ENCODE data around the gene HPCAL1.
A peak's percentile ranks its signal among the peaks of the same experiment; 100 is the strongest.
"Not testable (repeated sequence)": the region's sequence is repeated elsewhere in the genome, so short reads cannot be mapped to it uniquely, and the experiment has no call there.

Gene HPCAL1

GRCh38 chr2:10448576-10449485, 146.1 kb downstream of the HPCAL1 start:
- no peak for DNase-seq

- no peak for DNase-seq
These were observed 146.8 kb downstream of the HPCAL1 start for GRCh38 chr2:10449486-10449831.

GRCh38 chr2:10449838-10450691, 147.4 kb downstream of the HPCAL1 start:
- DNase-seq, result no peak

- DNase-seq, result no peak
These were observed 149.1 kb downstream of the HPCAL1 start for GRCh38 chr2:10451819-10452218.

GRCh38 chr2:10452312-10452711, 149.6 kb downstream of the HPCAL1 start:
- DNase-seq, result peak; percentile 60

GRCh38 chr2:10452956-10453904, 150.5 kb downstream of the HPCAL1 start:
- no peak for DNase-seq

GRCh38 chr2:10453905-10454298, 151.2 kb downstream of the HPCAL1 start:
- DNase-seq, result no peak

GRCh38 chr2:10454505-10454904, 151.8 kb downstream of the HPCAL1 start:
- no peak for DNase-seq

GRCh38 chr2:10457195-10457594, 154.5 kb downstream of the HPCAL1 start:
- not testable (repeated sequence) for DNase-seq

GRCh38 chr2:10457846-10458598, 155.3 kb downstream of the HPCAL1 start:
- peak; percentile 38 for DNase-seq

- DNase-seq, result no peak
These were observed 157.7 kb downstream of the HPCAL1 start for GRCh38 chr2:10460366-10460796.

- DNase-seq, result no peak
These were observed 159.7 kb downstream of the HPCAL1 start for GRCh38 chr2:10462178-10463083.

- DNase-seq, result no peak
These were observed 163.2 kb downstream of the HPCAL1 start for GRCh38 chr2:10465910-10466309.

- no peak for DNase-seq
These were observed 164.1 kb downstream of the HPCAL1 start for GRCh38 chr2:10466801-10467200.

GRCh38 chr2:10467401-10467800, 164.7 kb downstream of the HPCAL1 start:
- DNase-seq, result no peak

- DNase-seq, result no peak
These were observed 166.6 kb downstream of the HPCAL1 start for GRCh38 chr2:10469301-10469700.

- no peak for DNase-seq
These were observed 167.4 kb downstream of the HPCAL1 start for GRCh38 chr2:10469955-10470608.

GRCh38 chr2:10471046-10471571, 168.4 kb downstream of the HPCAL1 start:
- DNase-seq, result no peak

GRCh38 chr2:10471955-10472354, 169.3 kb downstream of the HPCAL1 start:
- no peak for DNase-seq
